Left ventricle myocardium inferior (tissue), 1 donor: Measurements from ENCODE around the gene DACT2. TPM values are rescaled to one million over a fixed set of nuclear protein-coding genes. Genes with fewer than 3 reads are reported as not detected.

Experiments used
- DNase-seq: peaks from one replicate; pipeline ENCODE4 v3.0.0-alpha.2; 2020
- H3K27ac ChIP-seq: fragments of 200-600 bp; replicated peaks from 2 replicates; pipeline ENCODE4 v1.8.0; 2021
- H3K27me3 ChIP-seq: fragments of 200-600 bp; 2 replicates; pipeline ENCODE4 v1.8.0; 2021; ENCODE audit warnings: low read depth
- H3K36me3 ChIP-seq: fragments of 200-600 bp; 2 replicates; pipeline ENCODE4 v1.8.0; 2021
- H3K4me1 ChIP-seq: fragments of 200-600 bp; 2 replicates; pipeline ENCODE4 v1.8.0; 2021
- H3K4me3 ChIP-seq: fragments of 200-600 bp; 2 replicates; pipeline ENCODE4 v1.8.0; 2021; ENCODE audit warnings: mild to moderate bottlenecking, moderate library complexity
- H3K9me3 ChIP-seq: fragments of 200-600 bp; replicated peaks from 2 replicates; pipeline ENCODE4 v1.8.0; 2021
- intact Hi-C: fragments of 100-400 bp; cut with micrococcal nuclease; formaldehyde crosslinking; loops from one replicate; pipeline ENCODE4 v1.11.0; 2022
- total RNA-seq: library from RNA; stranded (reverse); fragmentation: NEBNext Ultra II Directional; extraction: Animal tissue kit (Norgen Biotek cat#: 25700); gene quantifications from one replicate; pipeline ENCODE4 v1.2.1, GENCODE V29; 2021
- TF ChIP-seq, protein P1 (sequence below): fragments of 200-600 bp; IDR thresholded peaks from 2 replicates; pipeline ENCODE4 v1.8.0; 2021; ENCODE audit warnings: antibody characterized with exemption, mild to moderate bottlenecking, borderline replicate concordance
- donor health status: DM: no; HTN: yes; CAD: no; lungs with severe emphysema.

DACT2 gene
- total RNA-seq, 1 donor from 2014 or later, result 2.3 TPM

DNA sequence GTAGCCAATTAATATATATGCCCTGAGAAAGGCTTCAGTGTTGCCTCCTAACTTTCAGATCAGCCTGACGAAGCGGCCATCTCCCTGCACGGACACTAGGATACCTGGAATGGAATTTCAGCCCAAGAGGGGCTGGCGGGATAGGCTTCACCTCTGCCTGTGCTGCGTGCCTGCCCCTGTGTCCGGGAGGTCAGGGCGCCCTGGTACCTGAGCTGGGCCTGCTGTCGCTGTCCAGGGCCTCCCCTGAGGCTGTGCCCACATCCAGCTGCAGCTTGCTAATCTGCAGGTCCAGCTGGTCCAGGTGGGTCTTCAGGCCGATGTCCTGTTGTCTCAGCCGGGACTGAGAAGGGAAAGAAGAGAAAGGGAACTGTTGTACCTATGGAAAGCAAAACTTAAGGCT lies 8.6 kb downstream of the DACT2 start:
- Histone ChIP-seq H3K4me3 (no peak overlapping the region), H3K9me3 (no peaks in the 10 kb centered on the region), H3K27me3 (peaks cover 60% of the 10 kb centered on the region), H3K27ac (no peak overlapping the region), H3K4me1 (no peaks in the 10 kb centered on the region), H3K36me3 (no peaks in the 10 kb centered on the region)
- DNase-seq, result no peak
- intact Hi-C loops, result no loop called here
- TF ChIP-seq, protein P1, sequence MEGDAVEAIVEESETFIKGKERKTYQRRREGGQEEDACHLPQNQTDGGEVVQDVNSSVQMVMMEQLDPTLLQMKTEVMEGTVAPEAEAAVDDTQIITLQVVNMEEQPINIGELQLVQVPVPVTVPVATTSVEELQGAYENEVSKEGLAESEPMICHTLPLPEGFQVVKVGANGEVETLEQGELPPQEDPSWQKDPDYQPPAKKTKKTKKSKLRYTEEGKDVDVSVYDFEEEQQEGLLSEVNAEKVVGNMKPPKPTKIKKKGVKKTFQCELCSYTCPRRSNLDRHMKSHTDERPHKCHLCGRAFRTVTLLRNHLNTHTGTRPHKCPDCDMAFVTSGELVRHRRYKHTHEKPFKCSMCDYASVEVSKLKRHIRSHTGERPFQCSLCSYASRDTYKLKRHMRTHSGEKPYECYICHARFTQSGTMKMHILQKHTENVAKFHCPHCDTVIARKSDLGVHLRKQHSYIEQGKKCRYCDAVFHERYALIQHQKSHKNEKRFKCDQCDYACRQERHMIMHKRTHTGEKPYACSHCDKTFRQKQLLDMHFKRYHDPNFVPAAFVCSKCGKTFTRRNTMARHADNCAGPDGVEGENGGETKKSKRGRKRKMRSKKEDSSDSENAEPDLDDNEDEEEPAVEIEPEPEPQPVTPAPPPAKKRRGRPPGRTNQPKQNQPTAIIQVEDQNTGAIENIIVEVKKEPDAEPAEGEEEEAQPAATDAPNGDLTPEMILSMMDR, result no peak

DNA sequence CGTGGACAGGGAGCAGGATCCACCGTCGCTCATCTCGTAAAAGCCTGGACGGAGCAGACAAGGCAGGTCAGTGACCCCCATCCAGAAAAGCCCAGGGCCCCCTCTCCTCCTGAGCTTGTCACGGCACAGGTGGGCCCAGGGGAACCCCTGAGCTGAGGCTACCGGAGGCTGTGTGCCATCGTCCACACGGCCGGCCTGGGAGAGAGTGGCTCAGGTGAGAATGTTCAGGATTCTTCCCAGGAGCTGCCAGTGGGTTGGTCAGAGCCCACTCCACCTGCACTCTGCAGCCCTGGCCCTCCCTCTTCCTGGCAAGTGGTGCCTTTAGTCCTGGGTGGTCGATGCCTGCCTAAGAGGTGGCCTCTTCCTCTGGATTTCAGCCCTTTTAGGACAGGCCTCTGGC lies 9.2 kb downstream of the DACT2 start:
- H3K27ac ChIP-seq, result no peak overlapping the region
- TF ChIP-seq, protein P1, result no peak
- intact Hi-C loops, result no loop called here

DNA sequence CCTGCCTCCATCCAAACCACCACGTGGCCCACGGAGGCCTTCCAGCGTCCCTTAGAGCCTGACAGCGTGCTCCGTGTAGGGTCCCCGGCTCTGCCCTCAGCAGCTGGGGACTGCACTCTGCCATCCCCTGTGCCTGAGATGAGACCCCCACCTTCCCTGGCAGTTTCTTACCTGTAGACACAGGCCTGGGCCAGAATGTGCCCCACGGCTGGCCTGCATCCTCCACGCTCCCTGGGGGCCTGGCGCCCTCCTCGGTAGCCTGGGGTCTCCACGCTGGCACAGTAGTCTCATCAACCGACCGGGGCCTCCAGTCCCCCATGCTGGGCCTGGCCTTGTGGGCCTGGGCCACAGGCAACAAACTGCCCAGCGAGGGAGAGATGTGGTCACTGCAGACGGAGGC lies 9.6 kb downstream of the DACT2 start:
- intact Hi-C loops, result no loop called here
- Histone ChIP-seq H3K36me3 (no peaks in the 10 kb centered on the region), H3K9me3 (no peaks in the 10 kb centered on the region), H3K27ac (no peak overlapping the region), H3K4me3 (no peak overlapping the region), H3K4me1 (no peaks in the 10 kb centered on the region), H3K27me3 (peaks cover 53% of the 10 kb centered on the region)
- DNase-seq, result no peak
- TF ChIP-seq, protein P1, result no peak

More for the DNA sequence above, 9.2 kb downstream of the DACT2 start:
- Histone ChIP-seq H3K4me3 (no peak overlapping the region), H3K36me3 (no peaks in the 10 kb centered on the region), H3K9me3 (no peaks in the 10 kb centered on the region), H3K4me1 (no peaks in the 10 kb centered on the region), H3K27me3 (peaks cover 57% of the 10 kb centered on the region)
- DNase-seq, result no peak

DNA sequence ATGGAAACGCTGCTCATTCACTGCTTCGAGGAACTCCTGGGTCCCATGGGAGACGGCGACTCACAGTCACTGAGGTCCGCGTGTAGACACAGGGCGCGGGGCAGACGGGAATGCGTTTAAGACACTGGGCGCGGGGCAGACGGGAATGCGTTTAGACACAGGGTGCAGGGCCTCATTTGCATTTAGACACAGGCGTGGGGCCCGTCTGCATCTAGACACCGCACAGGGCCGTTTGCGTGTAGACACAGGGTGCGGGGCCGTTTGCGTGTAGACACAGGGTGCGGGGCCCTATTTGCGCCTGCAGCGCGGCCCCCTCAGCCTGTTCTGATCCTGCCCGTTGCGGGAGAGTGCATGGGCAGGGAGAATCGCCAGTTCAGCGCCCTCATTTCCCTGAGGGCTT lies 10.4 kb downstream of the DACT2 start:
- H3K9me3 ChIP-seq, result no peaks in the 10 kb centered on the region
- TF ChIP-seq, protein P1, result no peak
- DNase-seq, result no peak
- H3K4me3 ChIP-seq, result no peak overlapping the region
- H3K4me1 ChIP-seq, result no peaks in the 10 kb centered on the region
- no peaks in the 10 kb centered on the region for H3K36me3 ChIP-seq
- H3K27me3 ChIP-seq, result peaks cover 44% of the 10 kb centered on the region
- intact Hi-C loops, result no loop called here
- no peak overlapping the region for H3K27ac ChIP-seq

DNA sequence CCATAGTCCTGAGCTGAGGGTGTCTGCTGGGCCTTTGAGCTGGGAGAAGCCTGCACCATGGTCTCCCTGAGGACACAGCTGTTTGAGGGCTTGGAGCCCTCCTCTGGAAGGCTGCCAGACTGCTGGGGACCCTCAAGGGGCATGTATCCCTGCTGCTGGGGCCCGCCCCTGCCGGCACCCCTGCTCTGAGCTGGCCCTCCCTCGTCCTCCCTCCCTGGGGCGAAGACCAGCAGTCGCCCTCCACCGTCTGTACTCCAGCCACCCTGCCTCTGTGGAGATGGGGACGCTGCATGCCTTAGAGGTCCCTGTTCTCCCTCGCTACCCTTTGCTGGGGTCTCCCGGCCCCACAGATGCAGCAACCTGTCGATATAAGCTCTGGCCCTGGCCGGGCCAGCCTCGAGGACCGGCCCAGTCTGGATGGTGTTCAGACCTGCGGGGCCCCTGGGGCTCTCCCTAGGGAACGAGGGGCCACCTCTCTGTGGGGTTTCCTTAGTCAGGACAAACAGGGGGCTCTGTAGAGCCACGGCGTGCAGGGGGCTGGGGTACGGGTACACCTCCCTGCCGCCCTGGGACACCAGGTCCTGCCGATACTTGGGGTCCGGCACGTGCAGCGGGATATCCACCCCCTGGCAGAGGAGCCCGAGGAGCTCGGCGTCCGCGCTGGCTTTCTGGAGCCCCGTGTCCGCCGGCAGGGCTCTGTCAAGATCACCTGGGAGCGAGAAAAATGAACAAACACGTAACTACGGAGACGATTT lies 11.0 kb downstream of the DACT2 start:
- intact Hi-C loops, result no loop called here
- Histone ChIP-seq H3K4me1 (no peaks in the 10 kb centered on the region), H3K36me3 (no peaks in the 10 kb centered on the region), H3K9me3 (no peaks in the 10 kb centered on the region), H3K4me3 (no peak overlapping the region), H3K27ac (no peak overlapping the region), H3K27me3 (peaks cover 38% of the 10 kb centered on the region)
- no peak for DNase-seq
- TF ChIP-seq, protein P1, result no peak
